Breast epithelium (tissue), 3 donors: ENCODE results near the gene RYR1.

Experiments used
- CTCF ChIP-seq, 3 donors: fragments of 450-650 bp; IDR thresholded peaks; one replicate each; pipeline ENCODE4 v1.5.1; 2016 to 2017; ENCODE audit warnings: antibody characterized with exemption in 3 of 3, mild to moderate bottlenecking in 3 of 3, moderate library complexity in 3 of 3
- POLR2A ChIP-seq: fragments of 450-650 bp; IDR thresholded peaks from one replicate; pipeline ENCODE4 v1.6.1; 2016; ENCODE audit warnings: antibody characterized with exemption, mild to moderate bottlenecking, moderate library complexity

GRCh38 chr19:38386971-38387549 lies 46.4 kb upstream of the RYR1 start:
- no peak for TF ChIP-seq CTCF (IDR thresholded peaks at IDR 0.05)
- TF ChIP-seq POLR2A = no peak
